A549 (cell line): ENCODE measurements around the gene GRIK4.

Experiments used
- HOXB13 ChIP-seq: fragments of 250-450 bp; sonication (Bioruptor Pico); IDR thresholded peaks from 2 replicates; pipeline ENCODE4 v1.5.0; 2020; ENCODE audit warnings: low read depth, mild to moderate bottlenecking, moderate library complexity
- RAD21 ChIP-seq, 2 experiments: fragments of >200 bp in 1 of 2; sonication (Bioruptor Twin) in 1 of 2; formaldehyde crosslinking in 1 of 2; IDR thresholded peaks in 1 of 2; conservative IDR thresholded peaks in 1 of 2; 2 replicates in 1 of 2; 3 replicates in 1 of 2; pipeline ENCODE4 v1.6.1; 2012 to 2018; ENCODE audit warnings: inconsistent platforms in 1 of 2
- TF ChIP-seq, protein P1 (sequence below): fragments of >200 bp; sonication (Bioruptor Twin); formaldehyde crosslinking; IDR thresholded peaks from 3 replicates; pipeline ENCODE4 v1.5.1; 2016

DNA sequence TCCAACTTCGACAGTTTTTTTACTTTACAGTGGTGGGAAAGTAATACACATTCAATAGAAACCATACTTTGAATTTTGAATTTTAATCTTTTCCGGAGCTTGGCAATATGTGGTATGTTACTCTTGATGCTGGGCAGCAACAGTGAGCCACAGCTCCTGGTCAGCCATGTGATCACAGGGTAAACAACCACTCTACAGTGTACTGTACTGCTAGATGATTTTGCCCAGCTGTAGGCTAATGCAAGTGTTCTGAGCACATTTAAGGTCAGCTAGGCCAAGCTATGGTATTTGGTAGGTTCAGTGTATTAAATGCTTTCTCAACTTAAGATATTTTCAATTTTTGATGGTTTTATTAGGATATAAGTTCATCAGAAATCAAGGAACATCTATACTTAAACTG is 48.7 kb upstream of the GRIK4 start:
- TF ChIP-seq, protein P1, sequence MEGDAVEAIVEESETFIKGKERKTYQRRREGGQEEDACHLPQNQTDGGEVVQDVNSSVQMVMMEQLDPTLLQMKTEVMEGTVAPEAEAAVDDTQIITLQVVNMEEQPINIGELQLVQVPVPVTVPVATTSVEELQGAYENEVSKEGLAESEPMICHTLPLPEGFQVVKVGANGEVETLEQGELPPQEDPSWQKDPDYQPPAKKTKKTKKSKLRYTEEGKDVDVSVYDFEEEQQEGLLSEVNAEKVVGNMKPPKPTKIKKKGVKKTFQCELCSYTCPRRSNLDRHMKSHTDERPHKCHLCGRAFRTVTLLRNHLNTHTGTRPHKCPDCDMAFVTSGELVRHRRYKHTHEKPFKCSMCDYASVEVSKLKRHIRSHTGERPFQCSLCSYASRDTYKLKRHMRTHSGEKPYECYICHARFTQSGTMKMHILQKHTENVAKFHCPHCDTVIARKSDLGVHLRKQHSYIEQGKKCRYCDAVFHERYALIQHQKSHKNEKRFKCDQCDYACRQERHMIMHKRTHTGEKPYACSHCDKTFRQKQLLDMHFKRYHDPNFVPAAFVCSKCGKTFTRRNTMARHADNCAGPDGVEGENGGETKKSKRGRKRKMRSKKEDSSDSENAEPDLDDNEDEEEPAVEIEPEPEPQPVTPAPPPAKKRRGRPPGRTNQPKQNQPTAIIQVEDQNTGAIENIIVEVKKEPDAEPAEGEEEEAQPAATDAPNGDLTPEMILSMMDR = no peak
- no peak for TF ChIP-seq HOXB13 (CRISPR knock-in tag)
- TF ChIP-seq RAD21 (conservative IDR thresholded peaks at IDR 0.05 in 1 of 2, IDR thresholded peaks at IDR 0.05 in 1 of 2) = no peak
